Prostate gland (tissue), 2 donors: Measurements from ENCODE around the gene OPRD1. TPM values are rescaled to one million over a fixed set of nuclear protein-coding genes. Genes with fewer than 3 reads are reported as not detected.

Source experiments
- DNase-seq: peaks from one replicate; pipeline ENCODE4 v3.0.0-alpha.2; 2019; ENCODE audit warnings: low spot score
- H3K27ac ChIP-seq, 2 donors: fragments of 200-600 bp; sonication (generic); 2 replicates each; pipeline ENCODE4 v1.5.1; 2017 to 2019
- H3K27me3 ChIP-seq: fragments of 200-600 bp; sonication (generic); replicated peaks from 2 replicates; pipeline ENCODE4 v1.5.1; 2019; ENCODE audit not compliant: insufficient read depth
- H3K36me3 ChIP-seq, 2 donors: fragments of 200-600 bp; sonication (generic); 1 replicate in 1 of 2; 2 replicates in 1 of 2; pipeline versions ENCODE4 v1.5.1 to v1.8.1; 2017 to 2019
- H3K4me1 ChIP-seq: fragments of 200-600 bp; sonication (generic); replicated peaks from 2 replicates; pipeline ENCODE4 v1.5.1; 2019
- H3K4me3 ChIP-seq, 2 donors: fragments of 200-600 bp; sonication (generic); 2 replicates each; pipeline ENCODE4 v1.5.1; 2017 to 2019
- H3K9me3 ChIP-seq: fragments of 200-600 bp; sonication (generic); 2 replicates; pipeline ENCODE4 v1.5.1; 2017
- POLR2A ChIP-seq: fragments of 450-650 bp; IDR thresholded peaks from one replicate; pipeline ENCODE4 v1.6.1; 2016; ENCODE audit warnings: antibody characterized with exemption, mild to moderate bottlenecking
- POLR2AphosphoS5 ChIP-seq: sonication (generic); formaldehyde crosslinking; IDR thresholded peaks from one replicate; pipeline ENCODE4 v1.6.1; 2017; ENCODE audit warnings: antibody characterized with exemption
- WGBS: methylation state at CpG from one replicate; pipeline ENCODE4 v1.1.5; 2018; 5-methylcytosine and 5-hydroxymethylcytosine counted together
- intact Hi-C: fragments of 100-400 bp; cut with DNase I; formaldehyde crosslinking; loops from one replicate; pipeline ENCODE4 v1.14.2; 2022
- total RNA-seq, 2 donors: library from RNA; depleted of rRNA; stranded (reverse); fragments of >200 nt; gene quantifications; one replicate each; pipeline ENCODE4 v1.1.0, GENCODE V29; 2016
- TF ChIP-seq, protein P1 (sequence below), 4 experiments: fragments of 200-600 bp in 2 of 4; fragments of 450-650 bp in 2 of 4; sonication (generic) in 2 of 4; IDR thresholded peaks; 1 replicate in 3 of 4; 2 replicates in 1 of 4; pipeline ENCODE4 v1.5.1; 2016 to 2019; ENCODE audit warnings: antibody characterized with exemption in 4 of 4, mild to moderate bottlenecking in 2 of 4, moderate library complexity in 2 of 4

OPRD1 gene
- total RNA-seq, 2 donors from 2014 or later: 0.09 to 0.34 TPM

- no peak overlapping the region for H3K27ac ChIP-seq
- WGBS: 92% methylated on average over 3 of the region's 3 CpGs
- no peaks in the 10 kb centered on the region for H3K36me3 ChIP-seq
- H3K9me3 ChIP-seq: no peaks in the 10 kb centered on the region
- no peaks in the 10 kb centered on the region for H3K27me3 ChIP-seq
- H3K4me1 ChIP-seq: no peaks in the 10 kb centered on the region
- no peak for DNase-seq
- intact Hi-C loops: no loop called here
- no peak overlapping the region for H3K4me3 ChIP-seq
- TF ChIP-seq POLR2AphosphoS5 (no peak), POLR2A (no peak)
- TF ChIP-seq, protein P1, sequence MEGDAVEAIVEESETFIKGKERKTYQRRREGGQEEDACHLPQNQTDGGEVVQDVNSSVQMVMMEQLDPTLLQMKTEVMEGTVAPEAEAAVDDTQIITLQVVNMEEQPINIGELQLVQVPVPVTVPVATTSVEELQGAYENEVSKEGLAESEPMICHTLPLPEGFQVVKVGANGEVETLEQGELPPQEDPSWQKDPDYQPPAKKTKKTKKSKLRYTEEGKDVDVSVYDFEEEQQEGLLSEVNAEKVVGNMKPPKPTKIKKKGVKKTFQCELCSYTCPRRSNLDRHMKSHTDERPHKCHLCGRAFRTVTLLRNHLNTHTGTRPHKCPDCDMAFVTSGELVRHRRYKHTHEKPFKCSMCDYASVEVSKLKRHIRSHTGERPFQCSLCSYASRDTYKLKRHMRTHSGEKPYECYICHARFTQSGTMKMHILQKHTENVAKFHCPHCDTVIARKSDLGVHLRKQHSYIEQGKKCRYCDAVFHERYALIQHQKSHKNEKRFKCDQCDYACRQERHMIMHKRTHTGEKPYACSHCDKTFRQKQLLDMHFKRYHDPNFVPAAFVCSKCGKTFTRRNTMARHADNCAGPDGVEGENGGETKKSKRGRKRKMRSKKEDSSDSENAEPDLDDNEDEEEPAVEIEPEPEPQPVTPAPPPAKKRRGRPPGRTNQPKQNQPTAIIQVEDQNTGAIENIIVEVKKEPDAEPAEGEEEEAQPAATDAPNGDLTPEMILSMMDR (IDR thresholded peaks at IDR 0.05): no peak
Observed at GRCh38 chr1:28900562-28900961, 88.6 kb downstream of the OPRD1 start.

DNA sequence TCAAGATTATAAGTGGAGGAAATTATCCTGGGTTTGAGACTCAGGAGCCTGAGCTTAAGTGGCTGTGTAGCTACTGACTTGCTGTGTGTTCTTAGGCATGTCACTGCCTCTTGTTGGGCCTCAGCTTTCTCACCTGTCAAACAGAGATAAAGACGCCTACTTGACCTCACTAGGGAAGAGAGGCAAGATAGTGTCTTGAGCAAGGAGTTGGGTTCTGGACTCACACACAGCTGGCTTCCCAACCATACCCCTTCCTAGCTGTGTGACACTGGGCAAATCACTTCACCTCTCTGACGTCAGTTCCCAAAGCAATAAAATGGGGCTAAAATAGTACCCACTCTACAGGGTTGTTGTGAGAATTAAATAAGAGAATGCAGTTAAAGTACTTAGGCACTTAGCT lies 90.8 kb downstream of the OPRD1 start:
- no peak for DNase-seq
- H3K36me3 ChIP-seq: no peaks in the 10 kb centered on the region
- intact Hi-C loops: no loop called here
- no peaks in the 10 kb centered on the region for H3K9me3 ChIP-seq
- H3K27ac ChIP-seq: no peak overlapping the region
- no peak overlapping the region for H3K4me3 ChIP-seq
- 100% methylated on average over 2 of the region's 2 CpGs for WGBS
- no peaks in the 10 kb centered on the region for H3K4me1 ChIP-seq
- H3K27me3 ChIP-seq: no peaks in the 10 kb centered on the region
- TF ChIP-seq, protein P1 (IDR thresholded peaks at IDR 0.05): no peak
- TF ChIP-seq POLR2AphosphoS5 (no peak), POLR2A (no peak)

GRCh38 chr1:28905921-28906666 lies 94.1 kb downstream of the OPRD1 start:
- H3K36me3 ChIP-seq: no peaks in the 10 kb centered on the region
- TF ChIP-seq POLR2AphosphoS5: no peak
- no peak for TF ChIP-seq POLR2A
- TF ChIP-seq, protein P1 (IDR thresholded peaks at IDR 0.05): no peak
- WGBS: 91% methylated on average over 8 of the region's 8 CpGs
- H3K4me1 ChIP-seq: no peaks in the 10 kb centered on the region
- intact Hi-C loops: no loop called here
- no peaks in the 10 kb centered on the region for H3K9me3 ChIP-seq
- no peak overlapping the region for H3K4me3 ChIP-seq
- no peak overlapping the region for H3K27ac ChIP-seq
- no peak for DNase-seq
- no peaks in the 10 kb centered on the region for H3K27me3 ChIP-seq

DNA sequence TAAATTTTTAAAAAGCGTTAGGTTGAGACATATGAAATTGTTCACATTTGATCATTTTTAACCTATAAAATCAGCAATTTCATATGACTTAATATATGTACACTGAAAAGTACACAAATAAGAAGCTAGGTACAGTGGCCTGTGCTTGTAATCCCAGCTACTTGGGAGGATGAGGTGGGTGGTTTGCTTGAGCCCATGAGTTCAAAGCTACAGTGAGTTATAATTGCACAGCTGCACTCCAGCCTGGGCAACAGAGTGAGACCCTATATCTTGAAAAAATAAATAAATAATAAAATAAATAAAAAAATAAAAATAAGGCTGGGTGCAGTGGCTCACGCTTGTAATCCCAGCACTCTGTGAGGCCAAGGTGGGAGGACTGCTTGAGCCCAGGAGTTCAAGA lies 97.2 kb downstream of the OPRD1 start:
- H3K36me3 ChIP-seq: no peaks in the 10 kb centered on the region
- no peaks in the 10 kb centered on the region for H3K27me3 ChIP-seq
- H3K4me3 ChIP-seq: no peak overlapping the region
- WGBS: 93% methylated on average over 2 of the region's 2 CpGs
- DNase-seq: no peak
- TF ChIP-seq POLR2A (no peak), POLR2AphosphoS5 (no peak)
- TF ChIP-seq, protein P1 (IDR thresholded peaks at IDR 0.05): no peak
- no peaks in the 10 kb centered on the region for H3K9me3 ChIP-seq
- H3K27ac ChIP-seq: no peak overlapping the region
- H3K4me1 ChIP-seq: peaks cover 6% of the 10 kb centered on the region
- intact Hi-C loops: no loop called here

- H3K36me3 ChIP-seq: no peaks in the 10 kb centered on the region
- TF ChIP-seq, protein P1 (IDR thresholded peaks at IDR 0.05): no peak
- TF ChIP-seq POLR2AphosphoS5 (no peak), POLR2A (no peak)
- H3K27ac ChIP-seq: no peak overlapping the region
- no peak for DNase-seq
- WGBS: 88% methylated on average over 7 of the region's 7 CpGs
- intact Hi-C loops: no loop called here
- no peaks in the 10 kb centered on the region for H3K27me3 ChIP-seq
- H3K4me3 ChIP-seq: no peak overlapping the region
- H3K9me3 ChIP-seq: no peaks in the 10 kb centered on the region
- peaks cover 6% of the 10 kb centered on the region for H3K4me1 ChIP-seq
Observed at GRCh38 chr1:28910379-28911115, 98.6 kb downstream of the OPRD1 start.
